ENCODE data around the gene YWHAQ. TPM values are rescaled to one million over a fixed set of nuclear protein-coding genes. Genes with fewer than 3 reads are reported as not detected.
A peak's percentile ranks its signal among the peaks of the same experiment; 100 is the strongest.

Gene YWHAQ
- total RNA-seq, 1 donor, result 562 TPM

DNA sequence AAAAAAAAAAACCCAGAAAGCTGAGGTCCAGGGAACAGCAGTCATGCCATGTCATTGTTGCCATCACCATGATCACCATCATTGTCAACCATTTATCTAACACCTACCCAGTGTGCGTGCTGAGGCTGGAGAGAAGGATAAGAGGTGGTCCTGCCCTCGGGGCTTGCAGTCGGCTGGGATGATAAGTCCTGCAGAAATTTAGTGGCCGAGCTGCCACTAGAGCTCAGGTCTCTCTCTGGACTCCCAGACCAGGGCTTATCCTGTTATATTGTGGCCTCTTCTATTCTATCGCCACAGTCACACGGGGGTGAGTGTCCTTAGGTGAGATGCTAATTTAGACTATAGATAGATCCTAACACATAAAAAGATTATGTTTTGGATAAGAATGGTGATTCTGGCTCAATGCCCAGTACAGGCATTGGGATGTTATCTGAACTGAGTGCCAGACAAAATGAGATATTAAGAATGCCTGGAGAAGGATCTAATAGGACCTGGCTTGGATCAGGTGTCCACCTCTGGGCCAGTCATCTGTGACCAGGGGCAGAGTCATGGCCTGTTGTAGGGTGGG lies 43.2 kb upstream of the YWHAQ start:
- no peak overlapping the region for H3K4me3 ChIP-seq (ENCODE audit: low read depth, low read length)
- DNase-seq (ENCODE audit: low read depth), result peak; percentile 32
- TF ChIP-seq, protein P1, sequence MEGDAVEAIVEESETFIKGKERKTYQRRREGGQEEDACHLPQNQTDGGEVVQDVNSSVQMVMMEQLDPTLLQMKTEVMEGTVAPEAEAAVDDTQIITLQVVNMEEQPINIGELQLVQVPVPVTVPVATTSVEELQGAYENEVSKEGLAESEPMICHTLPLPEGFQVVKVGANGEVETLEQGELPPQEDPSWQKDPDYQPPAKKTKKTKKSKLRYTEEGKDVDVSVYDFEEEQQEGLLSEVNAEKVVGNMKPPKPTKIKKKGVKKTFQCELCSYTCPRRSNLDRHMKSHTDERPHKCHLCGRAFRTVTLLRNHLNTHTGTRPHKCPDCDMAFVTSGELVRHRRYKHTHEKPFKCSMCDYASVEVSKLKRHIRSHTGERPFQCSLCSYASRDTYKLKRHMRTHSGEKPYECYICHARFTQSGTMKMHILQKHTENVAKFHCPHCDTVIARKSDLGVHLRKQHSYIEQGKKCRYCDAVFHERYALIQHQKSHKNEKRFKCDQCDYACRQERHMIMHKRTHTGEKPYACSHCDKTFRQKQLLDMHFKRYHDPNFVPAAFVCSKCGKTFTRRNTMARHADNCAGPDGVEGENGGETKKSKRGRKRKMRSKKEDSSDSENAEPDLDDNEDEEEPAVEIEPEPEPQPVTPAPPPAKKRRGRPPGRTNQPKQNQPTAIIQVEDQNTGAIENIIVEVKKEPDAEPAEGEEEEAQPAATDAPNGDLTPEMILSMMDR (IDR thresholded peaks at IDR 0.05; ENCODE audit: insufficient read depth, low read length), result no peak

DNA sequence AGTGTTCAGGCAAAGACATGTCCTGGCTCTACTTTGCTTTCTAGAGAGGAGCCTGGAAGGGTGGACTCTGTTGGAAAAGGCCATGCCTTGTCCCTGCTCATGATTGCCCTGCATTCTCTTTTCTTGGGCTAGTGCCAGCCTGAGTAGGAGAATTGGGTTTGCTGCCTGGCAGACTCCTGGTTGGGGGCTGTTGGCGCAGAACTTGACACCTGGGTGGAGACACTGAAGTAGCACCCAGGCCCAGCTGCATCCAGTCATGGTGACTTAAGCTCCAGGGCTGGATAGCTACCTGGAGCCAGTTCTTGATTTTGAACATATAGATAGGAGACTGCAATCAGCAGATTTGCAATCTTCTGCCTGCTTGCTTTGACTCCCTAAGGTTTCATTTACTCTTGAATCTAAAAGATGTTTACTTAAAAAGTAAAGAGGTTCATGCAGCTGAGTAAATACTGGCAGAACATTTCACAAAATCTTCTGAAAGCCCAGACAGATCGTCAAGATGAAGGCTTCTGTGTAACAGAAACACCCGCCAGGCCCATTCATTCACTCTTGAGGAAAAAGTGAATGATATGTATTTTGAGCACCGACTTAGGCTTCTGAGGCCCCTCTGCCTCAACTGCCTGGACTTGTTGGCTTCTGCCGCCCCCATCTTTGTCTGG lies 38.0 kb upstream of the YWHAQ start:
- TF ChIP-seq, protein P1 (IDR thresholded peaks at IDR 0.05; ENCODE audit: insufficient read depth, low read length), result no peak
- no peak overlapping the region for H3K4me3 ChIP-seq (ENCODE audit: low read depth, low read length)
- no peak for DNase-seq (ENCODE audit: low read depth)

DNA sequence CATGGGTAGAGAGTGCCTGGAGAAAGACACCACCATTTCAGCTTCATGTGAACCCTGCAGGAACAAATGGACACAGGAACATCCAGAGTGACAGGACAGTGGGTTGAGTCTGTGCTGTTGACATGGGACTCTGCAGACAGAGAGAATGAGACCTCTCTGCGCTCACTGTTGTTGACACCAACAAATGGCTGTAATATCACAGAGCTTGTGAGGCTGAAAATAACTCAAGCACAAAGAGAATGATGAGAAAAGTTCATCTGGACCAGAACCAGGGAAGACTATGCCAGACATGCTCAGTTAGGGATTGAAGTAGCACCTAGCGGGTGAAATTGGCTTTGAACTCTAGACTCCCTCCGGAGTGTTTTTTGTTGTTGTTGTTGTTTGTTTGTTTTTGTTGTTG lies 37.0 kb upstream of the YWHAQ start:
- no peak overlapping the region for H3K4me3 ChIP-seq (ENCODE audit: low read depth, low read length)
- DNase-seq (ENCODE audit: low read depth), result no peak
- TF ChIP-seq, protein P1 (IDR thresholded peaks at IDR 0.05; ENCODE audit: insufficient read depth, low read length), result no peak

DNA sequence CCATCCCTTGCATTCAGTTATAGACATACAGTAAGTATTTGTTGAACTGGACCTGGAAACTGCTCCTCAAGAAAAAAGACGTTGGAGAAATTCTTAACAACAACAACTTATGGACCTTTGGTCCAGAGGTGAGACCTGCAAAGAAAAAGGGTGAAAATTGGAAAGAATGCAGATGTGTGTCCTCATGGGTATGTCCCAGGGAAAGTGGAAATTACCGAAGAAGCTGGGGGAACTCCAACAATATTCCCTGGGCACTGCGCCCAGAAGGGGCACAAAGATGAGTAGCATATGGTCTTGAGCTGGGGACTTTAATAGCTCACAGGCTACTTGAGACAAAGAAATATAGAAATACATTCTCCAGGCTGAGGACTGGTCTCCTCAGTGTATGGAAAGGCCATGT lies 35.5 kb upstream of the YWHAQ start:
- peak; percentile 25 for DNase-seq (ENCODE audit: low read depth)
- H3K4me3 ChIP-seq (ENCODE audit: low read depth, low read length), result no peak overlapping the region
- TF ChIP-seq, protein P1 (IDR thresholded peaks at IDR 0.05; ENCODE audit: insufficient read depth, low read length), result no peak

DNA sequence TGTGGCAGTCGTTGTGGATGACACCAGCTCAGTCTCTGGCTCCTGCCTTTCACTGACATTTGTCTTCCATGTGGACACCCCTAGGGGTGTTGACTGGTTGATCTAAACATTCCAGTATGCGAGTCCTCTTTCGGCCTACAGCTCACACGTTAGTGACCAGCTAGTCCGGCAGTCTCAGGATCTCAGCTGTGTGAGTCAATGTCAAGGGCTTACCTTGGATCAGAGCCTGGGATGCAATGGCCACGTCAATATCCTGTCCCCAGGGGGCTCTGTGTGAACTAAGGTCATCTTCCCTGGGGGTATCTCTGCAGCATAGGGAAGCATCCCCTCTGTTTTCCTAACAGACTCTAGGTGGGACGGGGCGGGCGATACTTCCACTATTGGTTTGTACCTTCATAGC lies 35.1 kb upstream of the YWHAQ start:
- DNase-seq (ENCODE audit: low read depth), result peak; percentile 66
- H3K4me3 ChIP-seq (ENCODE audit: low read depth, low read length), result no peak overlapping the region
- TF ChIP-seq, protein P1 (IDR thresholded peaks at IDR 0.05; ENCODE audit: insufficient read depth, low read length), result no peak

DNA sequence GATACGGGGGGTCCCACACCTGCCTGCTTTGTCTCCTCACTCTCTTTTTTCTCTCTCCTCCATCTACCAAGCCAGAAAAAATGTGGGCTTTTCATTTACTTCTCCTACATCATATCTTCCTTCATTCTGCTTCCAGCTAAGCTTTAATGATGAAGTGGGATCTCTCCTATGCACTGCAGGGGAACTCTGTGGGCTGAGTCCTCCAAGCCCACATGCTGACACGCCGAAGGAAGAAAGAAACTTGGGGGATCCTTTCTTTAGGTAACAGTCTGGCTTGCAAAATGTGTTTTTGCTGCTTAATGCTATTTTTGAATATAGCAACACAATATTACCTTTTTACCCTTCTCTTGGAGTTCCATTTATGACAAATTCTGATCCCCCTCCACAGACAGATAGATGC lies 33.6 kb upstream of the YWHAQ start:
- TF ChIP-seq, protein P1 (IDR thresholded peaks at IDR 0.05; ENCODE audit: insufficient read depth, low read length), result no peak
- no peak for DNase-seq (ENCODE audit: low read depth)
- no peak overlapping the region for H3K4me3 ChIP-seq (ENCODE audit: low read depth, low read length)

All from fibroblast of the aortic adventitia (primary cell).